ENCODE data around the gene RCOR1. TPM values are rescaled to one million over a fixed set of nuclear protein-coding genes. Genes with fewer than 3 reads are reported as not detected.

Gene RCOR1
- total and polyA plus RNA-seq, 2 of the 4 experiments (the other 2 are of a cell fraction) = 9.0 to 11.2 TPM

GRCh38 chr14:102696856-102697495 lies 104.5 kb downstream of the RCOR1 start:
- no peak overlapping the region for H2AFZ ChIP-seq (replicated peaks; ENCODE audit: low read length, poor library complexity)
- ChIA-PET POLR2A (ENCODE audit: unreplicated experiment) (interaction anchor here (0.6 to 0.7 kb wide), 2 partner anchors 201 to 247 kb away, joined by 3 to 6 read pairs; no protein-coding TSS in a partner anchor), CTCF (interaction anchor here (0.6 kb wide), 2 partner anchors 101 to 259 kb away, joined by 3 to 4 read pairs; no protein-coding TSS in a partner anchor)
- peaks cover 28 to 59% of the 10 kb centered on the region in 2 experiments for H3K79me1 ChIP-seq (ENCODE audit: low read depth in 1 of 2, low read length in 2 of 2)
- H3K9ac ChIP-seq (ENCODE audit: low read depth, low read length) = no peak overlapping the region
- H2BK5ac ChIP-seq (ENCODE audit: low read depth, low read length, poor library complexity, severe bottlenecking) = no peak overlapping the region
- ATAC-seq (ENCODE audit: low read depth) (peak; percentile 21), DNase-seq (no peak)
- no peak overlapping the region for H3K4me3 ChIP-seq (ENCODE audit: insufficient read depth, low read depth, low read length)
- H3K14ac ChIP-seq (replicated peaks; ENCODE audit: low read depth, low read length) = no peak overlapping the region
- H3K4ac ChIP-seq (ENCODE audit: low read depth, low read length) = no peak overlapping the region
- no TSS peak for BruUV-seq (replicated peaks)
- H4K5ac ChIP-seq (ENCODE audit: low read depth, low read length) = no peak overlapping the region
- intact Hi-C loops (cut with micrococcal nuclease) = loop anchor here (10.0 kb wide), 2 partner anchors 262 to 358 kb away; partner anchors contain the start of gene CDC42BPB
- no peak overlapping the region for H3K27ac ChIP-seq (ENCODE audit: insufficient read depth, low read length)
- dilution Hi-C loops (cut with HindIII; ENCODE audit: low sequenced_read_pairs, unreplicated experiment) = no loop called here
- H3K56ac ChIP-seq (ENCODE audit: extremely low read depth, insufficient read depth, low read length) = no peak overlapping the region
- peaks cover 2% of the 10 kb centered on the region; the same call in 1 of the 2 replicates for H3K9me1 ChIP-seq (ENCODE audit: insufficient read depth, low read length)
- H4K91ac ChIP-seq (ENCODE audit: insufficient read depth, low read depth, low read length) = no peak overlapping the region
- no peak overlapping the region for H4K8ac ChIP-seq (ENCODE audit: low read depth in 2 of 2, low read length in 2 of 2)
- no peak overlapping the region for H2AK5ac ChIP-seq (ENCODE audit: low read depth, low read length)
- no peaks in the 10 kb centered on the region for H3K27me3 ChIP-seq (ENCODE audit: control insufficient read depth, insufficient read depth, low read length)
- no peaks in the 10 kb centered on the region for H3K9me3 ChIP-seq (ENCODE audit: control insufficient read depth, insufficient read depth, low read length)
- in situ Hi-C loops (cut with MboI; ENCODE audit: low sequenced_read_pairs) = loop anchor here (10.0 kb wide), 1 partner anchor 218 kb away; no protein-coding TSS in a partner anchor
- H2BK120ac ChIP-seq (ENCODE audit: low read depth, low read length) = no peak overlapping the region
- H2BK15ac ChIP-seq (ENCODE audit: low read depth, low read length) = no peak overlapping the region
- peaks cover 32% of the 10 kb centered on the region for H4K20me1 ChIP-seq (ENCODE audit: insufficient read depth, low read length)
- 50% methylated on average over 1 of the region's 3 CpGs; no CpG with 5 or more reads in 1 of the 2 experiments for WGBS, 2 experiments (ENCODE audit: extremely low coverage in 2 of 2, insufficient read length in 1 of 2)
- no peak overlapping the region for H3K18ac ChIP-seq (ENCODE audit: low read depth, low read length)
- H2BK20ac ChIP-seq (ENCODE audit: low read depth, low read length) = no peak overlapping the region
- H3K36me3 ChIP-seq (ENCODE audit: control insufficient read depth, insufficient read depth, low read length) = 0 out of 2 replicates have a peak, but pooled peaks cover 2% of the 10 kb centered on the region
- no peak overlapping the region for H2AK9ac ChIP-seq (replicated peaks; ENCODE audit: low read depth, low read length, poor library complexity)
- H3K4me2 ChIP-seq (ENCODE audit: low read depth, low read length) = peak overlapping the region; percentile 18; the same call in 1 of the 2 replicates
- no peaks in the 10 kb centered on the region; the same call in 1 of the 2 replicates for H3K4me1 ChIP-seq (ENCODE audit: control insufficient read depth, insufficient read depth, low read length)
- 0 out of 2 replicates have a peak overlapping the region, but pooled peaks have one; percentile 12 for H3K23ac ChIP-seq (ENCODE audit: low read depth, low read length)
- no peak for TF ChIP-seq BHLHE40 (IDR thresholded peaks at IDR 0.05; ENCODE audit: low read depth, low read length)
- TF ChIP-seq RCOR1 (IDR thresholded peaks at IDR 0.05; ENCODE audit: insufficient replicate concordance, low read length) = no peak
- TF ChIP-seq RFX5 (IDR thresholded peaks at IDR 0.05; ENCODE audit: low read depth, low read length) = no peak
- no peak for TF ChIP-seq CEBPB (IDR thresholded peaks at IDR 0.05; ENCODE audit: low read depth, low read length)
- no peak for TF ChIP-seq RAD21 (IDR thresholded peaks at IDR 0.05; ENCODE audit: low read length)
- TF ChIP-seq NFE2L2 (IDR thresholded peaks at IDR 0.05; ENCODE audit: low read depth, low read length) = no peak
- TF ChIP-seq, protein P1, sequence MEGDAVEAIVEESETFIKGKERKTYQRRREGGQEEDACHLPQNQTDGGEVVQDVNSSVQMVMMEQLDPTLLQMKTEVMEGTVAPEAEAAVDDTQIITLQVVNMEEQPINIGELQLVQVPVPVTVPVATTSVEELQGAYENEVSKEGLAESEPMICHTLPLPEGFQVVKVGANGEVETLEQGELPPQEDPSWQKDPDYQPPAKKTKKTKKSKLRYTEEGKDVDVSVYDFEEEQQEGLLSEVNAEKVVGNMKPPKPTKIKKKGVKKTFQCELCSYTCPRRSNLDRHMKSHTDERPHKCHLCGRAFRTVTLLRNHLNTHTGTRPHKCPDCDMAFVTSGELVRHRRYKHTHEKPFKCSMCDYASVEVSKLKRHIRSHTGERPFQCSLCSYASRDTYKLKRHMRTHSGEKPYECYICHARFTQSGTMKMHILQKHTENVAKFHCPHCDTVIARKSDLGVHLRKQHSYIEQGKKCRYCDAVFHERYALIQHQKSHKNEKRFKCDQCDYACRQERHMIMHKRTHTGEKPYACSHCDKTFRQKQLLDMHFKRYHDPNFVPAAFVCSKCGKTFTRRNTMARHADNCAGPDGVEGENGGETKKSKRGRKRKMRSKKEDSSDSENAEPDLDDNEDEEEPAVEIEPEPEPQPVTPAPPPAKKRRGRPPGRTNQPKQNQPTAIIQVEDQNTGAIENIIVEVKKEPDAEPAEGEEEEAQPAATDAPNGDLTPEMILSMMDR (conservative IDR thresholded peaks at IDR 0.05; ENCODE audit: low read depth, low read length) = no peak
- no peak for TF ChIP-seq POLR2A (IDR thresholded peaks at IDR 0.05; ENCODE audit: low read depth, low read length)
- TF ChIP-seq MAFK (IDR thresholded peaks at IDR 0.05; ENCODE audit: low read depth, low read length) = no peak
- no peak for TF ChIP-seq CHD1 (IDR thresholded peaks at IDR 0.05; ENCODE audit: low read depth, low read length)
- no peak for TF ChIP-seq SMC3 (IDR thresholded peaks at IDR 0.05; ENCODE audit: low read depth, low read length)
- TF ChIP-seq, protein P2, sequence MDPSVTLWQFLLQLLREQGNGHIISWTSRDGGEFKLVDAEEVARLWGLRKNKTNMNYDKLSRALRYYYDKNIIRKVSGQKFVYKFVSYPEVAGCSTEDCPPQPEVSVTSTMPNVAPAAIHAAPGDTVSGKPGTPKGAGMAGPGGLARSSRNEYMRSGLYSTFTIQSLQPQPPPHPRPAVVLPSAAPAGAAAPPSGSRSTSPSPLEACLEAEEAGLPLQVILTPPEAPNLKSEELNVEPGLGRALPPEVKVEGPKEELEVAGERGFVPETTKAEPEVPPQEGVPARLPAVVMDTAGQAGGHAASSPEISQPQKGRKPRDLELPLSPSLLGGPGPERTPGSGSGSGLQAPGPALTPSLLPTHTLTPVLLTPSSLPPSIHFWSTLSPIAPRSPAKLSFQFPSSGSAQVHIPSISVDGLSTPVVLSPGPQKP (IDR thresholded peaks at IDR 0.05; ENCODE audit: borderline replicate concordance, low read depth, low read length) = no peak
- no peak for TF ChIP-seq MAZ (IDR thresholded peaks at IDR 0.05; ENCODE audit: borderline replicate concordance, low read depth, low read length)
- no peak for TF ChIP-seq MXI1 (IDR thresholded peaks at IDR 0.05; ENCODE audit: borderline replicate concordance, low read depth, low read length)
- TF ChIP-seq FOS (IDR thresholded peaks at IDR 0.05; ENCODE audit: low read depth, low read length) = no peak
